Measurements from ENCODE around the gene EEF1AKMT2.
"Not testable (repeated sequence)": the region's sequence is repeated elsewhere in the genome, so short reads cannot be mapped to it uniquely, and the experiment has no call there.

Gene EEF1AKMT2

GRCh38 chr10:124826262-124826661 lies 34.6 kb upstream of the EEF1AKMT2 start:
- TF ChIP-seq, protein P1, sequence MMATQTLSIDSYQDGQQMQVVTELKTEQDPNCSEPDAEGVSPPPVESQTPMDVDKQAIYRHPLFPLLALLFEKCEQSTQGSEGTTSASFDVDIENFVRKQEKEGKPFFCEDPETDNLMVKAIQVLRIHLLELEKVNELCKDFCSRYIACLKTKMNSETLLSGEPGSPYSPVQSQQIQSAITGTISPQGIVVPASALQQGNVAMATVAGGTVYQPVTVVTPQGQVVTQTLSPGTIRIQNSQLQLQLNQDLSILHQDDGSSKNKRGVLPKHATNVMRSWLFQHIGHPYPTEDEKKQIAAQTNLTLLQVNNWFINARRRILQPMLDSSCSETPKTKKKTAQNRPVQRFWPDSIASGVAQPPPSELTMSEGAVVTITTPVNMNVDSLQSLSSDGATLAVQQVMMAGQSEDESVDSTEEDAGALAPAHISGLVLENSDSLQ (IDR thresholded peaks at IDR 0.05) = no peak
- no peak for TF ChIP-seq FOXM1 (IDR thresholded peaks at IDR 0.05; ENCODE audit: borderline replicate concordance)
- no peak for TF ChIP-seq CTBP1 (IDR thresholded peaks at IDR 0.05; ENCODE audit: borderline replicate concordance)
- no peak for TF ChIP-seq HDGF (IDR thresholded peaks at IDR 0.05; ENCODE audit: borderline replicate concordance)
- no peak for TF ChIP-seq L3MBTL2 (conservative IDR thresholded peaks at IDR 0.05)
- no peak for TF ChIP-seq FOXK2 (IDR thresholded peaks at IDR 0.05)
- TF ChIP-seq TARDBP (IDR thresholded peaks at IDR 0.05) = no peak
- no peak for TF ChIP-seq SP1 (IDR thresholded peaks at IDR 0.05)
- POLR2A ChIA-PET = no interaction called here
- CTCF ChIA-PET = no interaction called here
- DNase-seq (ENCODE audit: extremely low spot score) = no peak

- TF ChIP-seq, protein P1 (IDR thresholded peaks at IDR 0.05) = no peak
- TF ChIP-seq NFRKB (IDR thresholded peaks at IDR 0.05) (no peak), HDGF (IDR thresholded peaks at IDR 0.05; ENCODE audit: borderline replicate concordance) (no peak), FOXA1 (IDR thresholded peaks at IDR 0.05) (no peak), ARNT (IDR thresholded peaks at IDR 0.05) (no peak), BHLHE40 (IDR thresholded peaks at IDR 0.05; ENCODE audit: borderline replicate concordance) (no peak), ZNF384 (IDR thresholded peaks at IDR 0.05) (no peak), LEF1 (IDR thresholded peaks at IDR 0.05; ENCODE audit: borderline replicate concordance) (no peak), TARDBP (IDR thresholded peaks at IDR 0.05) (no peak), SUZ12 (IDR thresholded peaks at IDR 0.05) (no peak), SP1 (IDR thresholded peaks at IDR 0.05) (no peak), ELF4 (IDR thresholded peaks at IDR 0.05) (no peak), FOXK2 (IDR thresholded peaks at IDR 0.05) (no peak), FOXM1 (IDR thresholded peaks at IDR 0.05; ENCODE audit: borderline replicate concordance) (no peak)
- DNase-seq (ENCODE audit: extremely low spot score) = no peak
- CTCF ChIA-PET = no interaction called here
- POLR2A ChIA-PET = no interaction called here
These were observed 34.0 kb upstream of the EEF1AKMT2 start for GRCh38 chr10:124825702-124826101.

GRCh38 chr10:124824932-124825331 lies 33.2 kb upstream of the EEF1AKMT2 start:
- CTCF ChIA-PET; POLR2A ChIA-PET; DNase-seq (ENCODE audit: extremely low spot score): not testable (repeated sequence)

GRCh38 chr10:124824507-124824906 lies 32.8 kb upstream of the EEF1AKMT2 start:
- CTCF ChIA-PET = no interaction called here
- no peak for DNase-seq (ENCODE audit: extremely low spot score)
- POLR2A ChIA-PET = no interaction called here
- TF ChIP-seq FOXK2 (IDR thresholded peaks at IDR 0.05) = no peak
- no peak for TF ChIP-seq FOXA1 (IDR thresholded peaks at IDR 0.05)
- TF ChIP-seq LEF1 (IDR thresholded peaks at IDR 0.05; ENCODE audit: borderline replicate concordance) = no peak
- TF ChIP-seq FOXM1 (IDR thresholded peaks at IDR 0.05; ENCODE audit: borderline replicate concordance) = no peak
- TF ChIP-seq SUZ12 (IDR thresholded peaks at IDR 0.05) = no peak

DNA sequence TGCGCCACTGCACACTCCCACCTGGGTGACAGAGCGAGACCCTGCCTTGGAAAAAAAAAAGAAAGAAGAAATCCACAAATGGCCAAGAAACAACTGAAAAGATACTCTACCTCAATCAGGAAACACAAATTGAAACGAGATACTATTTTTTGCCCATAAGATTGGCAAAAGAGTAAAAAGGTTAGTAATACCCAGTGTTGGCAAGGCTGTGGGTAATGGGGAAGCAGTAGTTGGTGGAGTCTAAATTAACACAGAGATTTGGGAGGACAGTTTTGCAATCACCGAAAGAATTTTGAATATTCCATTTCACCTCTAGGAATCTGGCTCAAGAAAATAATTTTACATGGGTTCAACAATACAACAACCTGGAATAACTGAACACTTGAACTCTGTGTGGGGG lies 29.8 kb upstream of the EEF1AKMT2 start:
- ChIA-PET POLR2A (no interaction called here), CTCF (no interaction called here)
- TF ChIP-seq SUZ12 (IDR thresholded peaks at IDR 0.05) (no peak), ELF4 (IDR thresholded peaks at IDR 0.05) (no peak), CTBP1 (IDR thresholded peaks at IDR 0.05; ENCODE audit: borderline replicate concordance) (no peak), FOXM1 (IDR thresholded peaks at IDR 0.05; ENCODE audit: borderline replicate concordance) (no peak), FOXA1 (IDR thresholded peaks at IDR 0.05) (no peak), L3MBTL2 (conservative IDR thresholded peaks at IDR 0.05) (no peak), NFRKB (IDR thresholded peaks at IDR 0.05) (no peak), BHLHE40 (IDR thresholded peaks at IDR 0.05; ENCODE audit: borderline replicate concordance) (no peak), TARDBP (IDR thresholded peaks at IDR 0.05) (no peak), FOXK2 (IDR thresholded peaks at IDR 0.05) (no peak)
- TF ChIP-seq, protein P1 (IDR thresholded peaks at IDR 0.05) = no peak
- no peak for DNase-seq (ENCODE audit: extremely low spot score)

- TF ChIP-seq HDGF (IDR thresholded peaks at IDR 0.05; ENCODE audit: borderline replicate concordance) (no peak), LEF1 (IDR thresholded peaks at IDR 0.05; ENCODE audit: borderline replicate concordance) (no peak)
- DNase-seq (ENCODE audit: extremely low spot score) = no peak
- ChIA-PET POLR2A (no interaction called here), CTCF (no interaction called here)
These were observed 28.4 kb upstream of the EEF1AKMT2 start for GRCh38 chr10:124820121-124820520.

- ChIA-PET POLR2A (interaction anchor here (1.0 to 3.0 kb wide), 7 partner anchors 9 to 115 kb away, joined by 3 to 24 read pairs (median 4); partner anchors contain the start of gene EEF1AKMT2), CTCF (no interaction called here)
- no peak for DNase-seq (ENCODE audit: extremely low spot score)
- TF ChIP-seq ARNT (IDR thresholded peaks at IDR 0.05) (no peak), SUZ12 (IDR thresholded peaks at IDR 0.05) (no peak), FOXA1 (IDR thresholded peaks at IDR 0.05) (no peak), ZNF384 (IDR thresholded peaks at IDR 0.05) (no peak), SP1 (IDR thresholded peaks at IDR 0.05) (no peak), FOXK2 (IDR thresholded peaks at IDR 0.05) (no peak), CTBP1 (IDR thresholded peaks at IDR 0.05; ENCODE audit: borderline replicate concordance) (no peak), ELF4 (IDR thresholded peaks at IDR 0.05) (no peak), LEF1 (IDR thresholded peaks at IDR 0.05; ENCODE audit: borderline replicate concordance) (no peak), NFRKB (IDR thresholded peaks at IDR 0.05) (no peak), HDGF (IDR thresholded peaks at IDR 0.05; ENCODE audit: borderline replicate concordance) (no peak), FOXM1 (IDR thresholded peaks at IDR 0.05; ENCODE audit: borderline replicate concordance) (no peak), TARDBP (IDR thresholded peaks at IDR 0.05) (no peak), BHLHE40 (IDR thresholded peaks at IDR 0.05; ENCODE audit: borderline replicate concordance) (no peak)
- TF ChIP-seq, protein P1 (IDR thresholded peaks at IDR 0.05) = no peak
These were observed 10.6 kb upstream of the EEF1AKMT2 start for GRCh38 chr10:124802313-124802675.

Data from HEK293T (cell line).